Psoas muscle (tissue), 8 donors: Measurements from ENCODE around the gene WDR7. TPM values are rescaled to one million over a fixed set of nuclear protein-coding genes. Genes with fewer than 3 reads are reported as not detected.
A peak's percentile ranks its signal among the peaks of the same experiment; 100 is the strongest.

Experiments
- ATAC-seq, 4 donors: fragments of 200-7000 bp; cut with Tn5 transposase; one replicate each; pipeline ENCODE4 v1.9.1; 2020; ENCODE audit warnings: moderate library complexity in 3 of 4, mild to moderate bottlenecking in 2 of 4
- DNase-seq, 2 donors: peaks; one replicate each; pipeline ENCODE4 v3.0.0-alpha.2; 2020
- H3K27ac ChIP-seq: fragments of 200-600 bp; one replicate; pipeline ENCODE4 v1.8.0; 2022
- H3K27me3 ChIP-seq, 3 donors: fragments of 200-600 bp in 1 of 3; one replicate each; pipeline versions ENCODE4 v1.6.1 to v1.8.0; 2013 to 2022; ENCODE audit warnings: low read length in 2 of 3, mild to moderate bottlenecking in 2 of 3, moderate library complexity in 1 of 3; ENCODE audit not compliant: insufficient read depth in 3 of 3
- H3K36me3 ChIP-seq, 2 donors: fragments of 200-600 bp in 1 of 2; one replicate each; pipeline versions ENCODE4 v1.6.1 to v1.8.0; 2013 to 2022; ENCODE audit warnings: low read depth in 1 of 2, mild to moderate bottlenecking in 1 of 2, moderate library complexity in 1 of 2; ENCODE audit not compliant: insufficient read depth in 1 of 2
- H3K4me1 ChIP-seq: fragments of 200-600 bp; one replicate; pipeline ENCODE4 v1.8.0; 2022
- H3K4me3 ChIP-seq: fragments of 200-600 bp; one replicate; pipeline ENCODE4 v1.8.0; 2022; ENCODE audit warnings: mild to moderate bottlenecking
- H3K9me3 ChIP-seq: fragments of 200-600 bp; one replicate; pipeline ENCODE4 v1.8.0; 2022
- WGBS, 3 donors: extraction: QIAGEN DNeasy Blood & Tissue Kit; methylation state at CpG; one replicate each; pipeline versions ENCODE4 v1.1.6 to v1.1.7; 2013; 5-methylcytosine and 5-hydroxymethylcytosine counted together
- intact Hi-C, 2 donors: fragments of 100-400 bp; cut with DNase I; formaldehyde crosslinking; loops; one replicate each; pipeline versions ENCODE4 v1.11.0 to v1.14.2; 2022
- polyA plus RNA-seq, 3 donors: library from polyadenylated mRNA; stranded (reverse); fragments of 200-250 nt; gene quantifications; one replicate each; pipeline ENCODE4 v1.2.3, GENCODE V29; 2013
- total RNA-seq, 4 donors: library from RNA; stranded (reverse); fragmentation: NEBNext Ultra II Directional in 2 of 4; extraction: Animal tissue kit (Norgen Biotek cat#: 25700) in 2 of 4; gene quantifications; one replicate each; pipeline versions ENCODE4 v1.2.1 to v1.2.4, GENCODE V29; 2021 to 2023
- TF ChIP-seq, protein P1 (sequence below): fragments of 200-600 bp; IDR thresholded peaks from one replicate; pipeline ENCODE4 v1.8.0; 2022; ENCODE audit warnings: antibody characterized with exemption
- donor health status: healthy with polysubstance abuse.
- donor health status: DM: no; HTN: no; CAD: no; lungs with moderate emphysema.
- donor health status: Bipolar disorder and iron deficiency.
- donor health status: healthy.
- donor health status: DM: yes; HTN: yes; CAD: no.
- donor health status: DM: no; HTN: no; CAD: no.
- donor health status: DM: no; HTN: no; CAD: no.
- donor health status: DM: yes; HTN: yes; CAD: no.

The WDR7 gene
- total and polyA plus RNA-seq, 7 donors, result 2.6 to 24.4 (median 15.5) TPM

DNA sequence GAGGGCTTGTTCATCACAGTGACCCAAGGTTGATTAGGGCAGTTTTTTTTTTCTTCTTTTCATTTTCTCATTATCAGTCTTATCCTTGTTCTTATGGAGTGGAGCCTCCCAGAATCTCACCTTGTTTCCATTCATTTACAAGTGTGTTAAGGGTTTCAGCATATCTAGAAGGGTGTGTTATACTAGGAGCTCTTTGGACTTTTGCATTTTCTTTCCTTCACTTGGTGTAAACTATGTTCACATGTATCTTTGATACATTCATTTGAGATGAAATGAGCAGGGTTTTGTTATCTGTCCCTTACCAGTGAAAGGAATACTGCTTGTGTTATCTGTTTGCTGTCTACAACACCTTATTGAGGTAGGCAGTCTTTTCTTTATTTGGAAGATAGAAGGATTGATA is 96.7 kb downstream of the WDR7 start:
- Histone ChIP-seq H3K4me3 (no peak overlapping the region), H3K27me3 (no peaks in the 10 kb centered on the region), H3K36me3 (no peaks in the 10 kb centered on the region), H3K27ac (no peak overlapping the region), H3K4me1 (peaks cover 6% of the 10 kb centered on the region), H3K9me3 (no peaks in the 10 kb centered on the region)
- TF ChIP-seq, protein P1, sequence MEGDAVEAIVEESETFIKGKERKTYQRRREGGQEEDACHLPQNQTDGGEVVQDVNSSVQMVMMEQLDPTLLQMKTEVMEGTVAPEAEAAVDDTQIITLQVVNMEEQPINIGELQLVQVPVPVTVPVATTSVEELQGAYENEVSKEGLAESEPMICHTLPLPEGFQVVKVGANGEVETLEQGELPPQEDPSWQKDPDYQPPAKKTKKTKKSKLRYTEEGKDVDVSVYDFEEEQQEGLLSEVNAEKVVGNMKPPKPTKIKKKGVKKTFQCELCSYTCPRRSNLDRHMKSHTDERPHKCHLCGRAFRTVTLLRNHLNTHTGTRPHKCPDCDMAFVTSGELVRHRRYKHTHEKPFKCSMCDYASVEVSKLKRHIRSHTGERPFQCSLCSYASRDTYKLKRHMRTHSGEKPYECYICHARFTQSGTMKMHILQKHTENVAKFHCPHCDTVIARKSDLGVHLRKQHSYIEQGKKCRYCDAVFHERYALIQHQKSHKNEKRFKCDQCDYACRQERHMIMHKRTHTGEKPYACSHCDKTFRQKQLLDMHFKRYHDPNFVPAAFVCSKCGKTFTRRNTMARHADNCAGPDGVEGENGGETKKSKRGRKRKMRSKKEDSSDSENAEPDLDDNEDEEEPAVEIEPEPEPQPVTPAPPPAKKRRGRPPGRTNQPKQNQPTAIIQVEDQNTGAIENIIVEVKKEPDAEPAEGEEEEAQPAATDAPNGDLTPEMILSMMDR, result no peak
- intact Hi-C loops, result loop anchor here in 1 of 2 donors (5.0 kb wide), 1 partner anchor 699 kb away; no protein-coding TSS in a partner anchor
- DNase-seq (no peak), ATAC-seq (no peak)

DNA sequence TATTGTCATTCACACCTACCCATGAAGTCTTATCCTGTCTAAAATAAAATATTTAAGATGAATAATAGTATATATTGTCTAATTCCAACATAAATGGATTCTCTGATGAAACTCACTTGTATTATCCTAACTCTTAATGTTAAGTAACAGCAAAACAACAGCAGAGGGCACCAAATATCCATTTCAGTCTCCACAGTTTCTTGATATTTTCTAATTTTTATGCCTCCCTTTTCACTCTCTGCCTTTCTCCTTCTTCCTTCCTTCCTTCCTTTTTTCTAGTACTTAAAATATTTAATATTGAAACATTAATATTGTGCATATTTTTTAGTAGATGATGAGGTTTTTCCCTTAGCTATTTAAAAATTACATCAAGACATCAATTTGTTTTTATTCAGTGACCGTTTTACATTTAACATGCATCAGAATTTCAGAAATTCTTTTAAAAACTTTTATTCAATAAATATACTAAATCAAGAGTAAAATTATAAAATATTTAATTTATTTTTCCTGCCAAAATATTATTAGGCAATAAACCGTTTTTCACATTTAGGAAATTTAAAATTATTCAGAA is 97.6 kb downstream of the WDR7 start:
- no peaks in the 10 kb centered on the region for H3K36me3 ChIP-seq
- no peaks in the 10 kb centered on the region for H3K27me3 ChIP-seq
- TF ChIP-seq, protein P1, result peak; percentile 66
- intact Hi-C loops, result loop anchor here in 1 of 2 donors (5.0 kb wide), 1 partner anchor 699 kb away; no protein-coding TSS in a partner anchor
- H3K9me3 ChIP-seq, result no peaks in the 10 kb centered on the region
- no peak for ATAC-seq
- H3K4me3 ChIP-seq, result no peak overlapping the region
- DNase-seq, result no peak
- peaks cover 6% of the 10 kb centered on the region for H3K4me1 ChIP-seq
- no peak overlapping the region for H3K27ac ChIP-seq
- 48 to 95% (median 70%) methylated on average over 2 of the region's 2 CpGs for WGBS, 3 donors

DNA sequence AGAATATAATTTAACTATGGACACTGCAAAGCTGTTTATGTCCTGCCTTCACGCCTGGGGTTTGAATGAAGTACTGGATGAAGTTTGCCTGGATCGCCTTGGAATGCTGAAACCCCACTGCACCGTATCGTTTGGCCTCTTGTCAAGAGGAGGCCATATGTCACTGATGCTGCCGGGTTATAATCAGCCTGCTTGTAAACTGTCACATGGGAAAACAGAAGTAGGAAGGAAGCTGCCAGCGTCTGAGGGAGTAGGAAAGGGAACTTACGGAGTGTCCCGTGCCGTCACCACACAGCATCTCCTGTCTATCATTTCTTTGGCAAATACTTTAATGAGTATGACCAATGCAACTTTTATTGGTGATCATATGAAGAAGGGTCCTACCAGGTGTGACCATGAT is 105.8 kb downstream of the WDR7 start:
- TF ChIP-seq, protein P1, result no peak
- H3K36me3 ChIP-seq, result peaks cover 0 to 17% of the 10 kb centered on the region in 2 donors
- H3K9me3 ChIP-seq, result no peaks in the 10 kb centered on the region
- H3K4me1 ChIP-seq, result no peaks in the 10 kb centered on the region
- no peaks in the 10 kb centered on the region for H3K27me3 ChIP-seq
- WGBS, 3 donors, result 45 to 49% (median 49%) methylated on average over 9 of the region's 9 CpGs
- DNase-seq (peak in 1 of 2 donors; percentile 23), ATAC-seq (no peak)
- no peak overlapping the region for H3K27ac ChIP-seq
- intact Hi-C loops, result no loop called here
- no peak overlapping the region for H3K4me3 ChIP-seq

DNA sequence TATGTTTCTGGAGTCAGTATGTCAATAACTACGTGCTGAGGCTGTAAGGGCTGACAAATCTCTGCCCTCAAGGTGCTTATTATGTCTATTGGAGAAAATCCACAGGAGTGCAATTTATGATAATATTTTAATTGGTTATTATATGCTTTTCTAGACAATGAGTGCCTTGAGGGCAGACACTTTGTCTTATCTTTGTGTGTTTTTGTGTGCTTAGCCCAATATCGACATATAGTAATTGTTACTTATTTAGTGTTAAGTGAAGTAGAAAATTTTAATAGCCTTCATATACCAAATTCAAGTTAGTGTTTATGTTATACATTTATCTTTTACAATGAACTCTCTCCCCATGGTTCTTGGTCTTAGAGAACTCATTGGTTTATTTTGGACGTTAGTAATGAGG is 118.9 kb downstream of the WDR7 start:
- Histone ChIP-seq H3K27ac (no peak overlapping the region), H3K4me1 (no peaks in the 10 kb centered on the region), H3K9me3 (no peaks in the 10 kb centered on the region), H3K36me3 (no peaks in the 10 kb centered on the region), H3K27me3 (no peaks in the 10 kb centered on the region), H3K4me3 (no peak overlapping the region)
- TF ChIP-seq, protein P1, result no peak
- intact Hi-C loops, result no loop called here
- DNase-seq, result no peak
- 91 to 96% (median 94%) methylated on average over 3 of the region's 3 CpGs for WGBS, 3 donors
- ATAC-seq, result no peak

DNA sequence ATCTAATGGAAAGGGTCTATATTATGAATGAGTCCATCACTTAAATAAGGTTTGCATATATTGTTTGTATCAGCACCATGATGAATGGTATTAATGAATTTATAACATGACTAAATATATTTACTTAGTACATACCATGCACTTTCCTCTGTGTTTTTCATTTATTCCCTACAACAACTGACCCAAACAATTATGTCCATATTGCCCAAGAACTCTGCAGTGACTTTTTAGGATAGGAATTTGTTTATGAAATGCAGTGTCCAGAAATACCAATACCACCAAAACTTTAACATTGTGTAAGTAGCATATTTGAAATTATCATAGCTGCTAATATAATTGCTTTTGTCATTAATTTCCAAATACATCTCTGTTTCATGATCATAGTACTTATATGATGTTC is 119.7 kb downstream of the WDR7 start:
- DNase-seq, result no peak
- H3K36me3 ChIP-seq, result no peaks in the 10 kb centered on the region
- H3K4me3 ChIP-seq, result no peak overlapping the region
- H3K9me3 ChIP-seq, result no peaks in the 10 kb centered on the region
- no peak for ATAC-seq
- H3K27me3 ChIP-seq, result no peaks in the 10 kb centered on the region
- H3K27ac ChIP-seq, result no peak overlapping the region
- no peaks in the 10 kb centered on the region for H3K4me1 ChIP-seq
- intact Hi-C loops, result no loop called here
- TF ChIP-seq, protein P1, result no peak
